T-helper 2 cell treated with Interferon-gamma antibody and Interleukin-4, amounts not matched to agents 5 μg/mL and 100 μg/mL, for 36 hours (primary cell): ENCODE results near the gene MINDY4.
"Not testable (repeated sequence)": the region's sequence is repeated elsewhere in the genome, so short reads cannot be mapped to it uniquely, and the experiment has no call there.

Experiments used
- DNase-seq: peaks from one replicate; pipeline ENCODE4 v3.0.0; 2021; ENCODE audit warnings: low spot score
- H3K27ac Mint-ChIP-seq: one replicate; pipeline ENCODE4 v1.8.0; 2021; ENCODE audit warnings: mild to moderate bottlenecking, mixed read lengths
- H3K27me3 Mint-ChIP-seq: one replicate; pipeline ENCODE4 v1.8.0; 2021; ENCODE audit warnings: low read depth, mixed read lengths
- H3K36me3 Mint-ChIP-seq: one replicate; pipeline ENCODE4 v1.8.0; 2021; ENCODE audit warnings: low read depth, mixed read lengths
- H3K4me1 Mint-ChIP-seq: one replicate; pipeline ENCODE4 v1.8.0; 2021; ENCODE audit warnings: low read depth, mixed read lengths
- H3K4me3 Mint-ChIP-seq: one replicate; pipeline ENCODE4 v1.8.0; 2022; ENCODE audit warnings: mild to moderate bottlenecking, moderate library complexity, mixed read lengths
- H3K9me3 Mint-ChIP-seq: one replicate; pipeline ENCODE4 v1.8.0; 2021; ENCODE audit warnings: mixed read lengths

Gene MINDY4

DNA sequence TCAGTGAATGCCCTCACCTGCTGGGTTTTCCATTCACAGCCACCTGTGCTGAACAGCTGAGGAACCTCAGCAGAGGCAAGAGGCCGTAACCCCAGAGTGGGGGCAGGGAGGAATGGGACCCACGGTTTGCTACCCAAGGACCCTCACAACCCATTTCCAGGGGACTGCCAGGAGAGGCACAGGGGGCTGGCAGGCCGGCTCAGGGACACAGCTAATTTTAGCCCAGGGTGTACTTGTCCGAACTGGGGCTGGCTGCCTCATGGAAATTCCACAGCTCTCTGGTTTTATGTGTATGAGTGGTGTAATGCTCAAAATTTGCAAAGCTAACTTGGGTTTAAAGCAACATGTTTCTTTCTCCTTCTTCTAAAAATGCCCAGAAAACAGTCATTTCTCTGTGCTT is 42.2 kb downstream of the MINDY4 start:
- DNase-seq, result no peak
- peaks cover 3% of the 10 kb centered on the region for H3K27me3 Mint-ChIP-seq
- H3K4me3 Mint-ChIP-seq, result no peak overlapping the region
- no peaks in the 10 kb centered on the region for H3K36me3 Mint-ChIP-seq
- no peaks in the 10 kb centered on the region for H3K4me1 Mint-ChIP-seq
- H3K27ac Mint-ChIP-seq, result no peak overlapping the region
- no peaks in the 10 kb centered on the region for H3K9me3 Mint-ChIP-seq

GRCh38 chr7:30814700-30815387 is 43.6 kb downstream of the MINDY4 start:
- peaks cover 3% of the 10 kb centered on the region for H3K27me3 Mint-ChIP-seq
- no peak overlapping the region for H3K4me3 Mint-ChIP-seq
- no peaks in the 10 kb centered on the region for H3K36me3 Mint-ChIP-seq
- no peak overlapping the region for H3K27ac Mint-ChIP-seq
- DNase-seq, result no peak
- H3K4me1 Mint-ChIP-seq, result no peaks in the 10 kb centered on the region
- H3K9me3 Mint-ChIP-seq, result no peaks in the 10 kb centered on the region

GRCh38 chr7:30815388-30815854 is 44.2 kb downstream of the MINDY4 start:
- DNase-seq, result no peak
- Mint-ChIP-seq H3K27ac (no peak overlapping the region), H3K4me3 (no peak overlapping the region), H3K36me3 (no peaks in the 10 kb centered on the region), H3K9me3 (no peaks in the 10 kb centered on the region), H3K27me3 (peaks cover 3% of the 10 kb centered on the region), H3K4me1 (no peaks in the 10 kb centered on the region)

DNA sequence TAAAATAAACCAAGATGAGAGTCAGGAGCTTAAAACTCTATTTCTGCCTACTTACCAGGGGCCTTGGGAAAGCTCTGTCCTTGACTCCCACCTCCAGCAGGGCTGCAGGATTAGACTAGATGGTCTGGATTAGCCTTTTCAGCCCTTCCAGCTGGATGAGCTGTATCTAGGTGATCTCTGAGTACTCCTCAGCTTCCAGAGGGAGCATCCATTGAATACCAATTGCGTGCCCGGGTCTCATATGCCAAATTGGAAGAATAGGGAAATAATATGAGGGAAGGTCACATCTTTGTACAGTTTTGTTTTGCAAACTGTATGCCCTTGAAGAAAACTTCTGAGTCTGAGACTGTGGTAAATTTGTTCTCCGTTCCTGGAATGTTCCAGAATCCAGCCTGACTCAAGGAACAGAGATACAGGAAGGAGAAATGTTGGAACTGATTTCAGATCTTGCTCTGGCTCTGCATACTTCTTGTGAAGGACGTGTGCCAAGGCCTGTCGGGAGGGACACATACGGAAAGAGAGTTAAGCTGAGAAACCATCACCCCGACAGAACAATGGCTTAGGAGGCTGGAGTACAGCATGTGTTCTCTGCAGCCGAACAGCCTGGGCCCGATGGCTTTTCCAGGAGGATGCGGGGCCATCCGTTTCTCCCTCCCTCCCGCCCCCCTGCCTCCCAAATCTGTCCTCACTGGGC is 44.9 kb downstream of the MINDY4 start:
- no peak overlapping the region for H3K4me3 Mint-ChIP-seq
- H3K9me3 Mint-ChIP-seq, result no peaks in the 10 kb centered on the region
- peaks cover 3% of the 10 kb centered on the region for H3K27me3 Mint-ChIP-seq
- H3K36me3 Mint-ChIP-seq, result no peaks in the 10 kb centered on the region
- no peak for DNase-seq
- H3K4me1 Mint-ChIP-seq, result no peaks in the 10 kb centered on the region
- H3K27ac Mint-ChIP-seq, result no peak overlapping the region

- no peaks in the 10 kb centered on the region for H3K36me3 Mint-ChIP-seq
- peaks cover 3% of the 10 kb centered on the region for H3K27me3 Mint-ChIP-seq
- DNase-seq, result no peak
- H3K4me1 Mint-ChIP-seq, result no peaks in the 10 kb centered on the region
- no peak overlapping the region for H3K27ac Mint-ChIP-seq
- H3K9me3 Mint-ChIP-seq, result no peaks in the 10 kb centered on the region
- no peak overlapping the region for H3K4me3 Mint-ChIP-seq
Observed at GRCh38 chr7:30816645-30817370, 45.6 kb downstream of the MINDY4 start.

DNA sequence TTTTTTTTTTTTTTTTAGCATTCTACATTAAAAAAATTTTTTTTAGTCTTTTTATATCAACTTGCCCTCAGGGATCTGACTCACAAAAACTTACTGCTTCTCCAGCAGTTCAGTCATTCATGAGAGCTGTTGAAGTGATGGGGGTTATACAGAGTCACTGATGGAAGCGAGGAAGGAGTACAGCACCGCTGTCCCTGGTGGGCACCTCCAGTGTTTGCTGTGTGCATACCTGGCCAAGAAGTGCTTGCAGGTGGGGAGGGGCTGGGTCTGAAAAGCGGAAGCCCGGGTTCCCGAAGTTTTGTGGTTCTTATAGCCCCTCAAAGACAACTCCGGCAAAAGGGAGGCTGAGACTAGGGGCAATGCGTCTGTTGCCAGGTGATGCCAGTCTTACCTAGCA is 46.2 kb downstream of the MINDY4 start:
- no peak overlapping the region for H3K27ac Mint-ChIP-seq
- no peaks in the 10 kb centered on the region for H3K36me3 Mint-ChIP-seq
- no peak for DNase-seq
- H3K9me3 Mint-ChIP-seq, result no peaks in the 10 kb centered on the region
- H3K4me1 Mint-ChIP-seq, result no peaks in the 10 kb centered on the region
- H3K27me3 Mint-ChIP-seq, result peaks cover 3% of the 10 kb centered on the region
- H3K4me3 Mint-ChIP-seq, result no peak overlapping the region

- no peaks in the 10 kb centered on the region for H3K27me3 Mint-ChIP-seq
- no peak overlapping the region for H3K4me3 Mint-ChIP-seq
- H3K36me3 Mint-ChIP-seq, result no peaks in the 10 kb centered on the region
- H3K4me1 Mint-ChIP-seq, result no peaks in the 10 kb centered on the region
- no peak overlapping the region for H3K27ac Mint-ChIP-seq
- H3K9me3 Mint-ChIP-seq, result peaks cover 9% of the 10 kb centered on the region
- no peak for DNase-seq
Observed at GRCh38 chr7:30824821-30825720, 53.9 kb downstream of the MINDY4 start.

DNA sequence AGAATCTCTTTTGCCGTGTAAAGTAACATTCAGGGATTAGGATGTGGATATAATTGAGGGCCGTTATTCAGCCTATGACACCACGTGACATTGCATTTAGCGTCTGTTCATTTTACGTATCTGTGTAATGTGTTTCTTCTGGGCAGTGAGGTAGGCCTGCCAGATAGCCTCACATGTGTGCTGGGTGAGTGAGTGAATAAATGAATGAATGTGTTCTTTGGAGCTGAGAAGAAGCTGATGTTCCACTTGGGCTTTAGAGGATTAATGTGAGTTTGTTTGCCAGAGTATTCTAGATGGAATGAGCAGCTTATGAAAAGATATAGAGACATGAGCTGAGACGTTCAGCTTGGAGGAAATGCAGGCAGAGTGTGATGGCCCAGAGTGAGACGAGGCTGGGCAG is 55.0 kb downstream of the MINDY4 start:
- no peak overlapping the region for H3K27ac Mint-ChIP-seq
- no peak overlapping the region for H3K4me3 Mint-ChIP-seq
- no peaks in the 10 kb centered on the region for H3K36me3 Mint-ChIP-seq
- no peak for DNase-seq
- no peaks in the 10 kb centered on the region for H3K27me3 Mint-ChIP-seq
- H3K9me3 Mint-ChIP-seq, result peaks cover 13% of the 10 kb centered on the region
- H3K4me1 Mint-ChIP-seq, result no peaks in the 10 kb centered on the region

DNA sequence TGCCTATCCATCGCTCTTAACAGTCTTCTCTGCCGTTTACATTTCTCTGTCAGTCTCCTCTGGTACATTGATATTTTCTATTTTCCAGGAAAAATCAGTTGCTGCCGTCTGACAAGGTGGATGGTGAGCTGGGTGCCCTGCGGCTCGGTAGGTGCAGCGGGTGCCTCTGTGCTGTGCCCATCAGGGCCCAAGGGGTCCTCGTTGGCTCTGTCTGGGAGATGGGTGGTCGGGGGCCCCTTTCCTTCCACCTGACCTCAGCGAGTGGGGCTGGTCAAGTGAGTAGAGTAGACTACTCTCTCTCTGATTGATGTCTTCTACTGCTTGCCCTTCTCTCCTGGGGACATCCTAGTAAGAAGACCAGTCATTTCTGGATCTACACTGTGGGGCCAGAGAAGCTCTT is 57.4 kb downstream of the MINDY4 start:
- Mint-ChIP-seq H3K36me3 (no peaks in the 10 kb centered on the region), H3K4me1 (no peaks in the 10 kb centered on the region), H3K27me3 (no peaks in the 10 kb centered on the region), H3K4me3 (no peak overlapping the region), H3K27ac (no peak overlapping the region), H3K9me3 (peaks cover 24% of the 10 kb centered on the region)
- DNase-seq, result no peak

- H3K27me3 Mint-ChIP-seq, result no peaks in the 10 kb centered on the region
- H3K4me3 Mint-ChIP-seq, result no peak overlapping the region
- no peaks in the 10 kb centered on the region for H3K4me1 Mint-ChIP-seq
- no peak overlapping the region for H3K27ac Mint-ChIP-seq
- peaks cover 29% of the 10 kb centered on the region for H3K9me3 Mint-ChIP-seq
- DNase-seq, result no peak
- H3K36me3 Mint-ChIP-seq, result no peaks in the 10 kb centered on the region
Observed at GRCh38 chr7:30829471-30829870, 58.3 kb downstream of the MINDY4 start.

- no peak for DNase-seq
- H3K4me1 Mint-ChIP-seq, result no peaks in the 10 kb centered on the region
- no peaks in the 10 kb centered on the region for H3K27me3 Mint-ChIP-seq
- peaks cover 34% of the 10 kb centered on the region for H3K9me3 Mint-ChIP-seq
- H3K27ac Mint-ChIP-seq, result no peak overlapping the region
- H3K36me3 Mint-ChIP-seq, result peaks cover 3% of the 10 kb centered on the region
- H3K4me3 Mint-ChIP-seq, result no peak overlapping the region
Observed at GRCh38 chr7:30831227-30831626, 60.0 kb downstream of the MINDY4 start.

DNA sequence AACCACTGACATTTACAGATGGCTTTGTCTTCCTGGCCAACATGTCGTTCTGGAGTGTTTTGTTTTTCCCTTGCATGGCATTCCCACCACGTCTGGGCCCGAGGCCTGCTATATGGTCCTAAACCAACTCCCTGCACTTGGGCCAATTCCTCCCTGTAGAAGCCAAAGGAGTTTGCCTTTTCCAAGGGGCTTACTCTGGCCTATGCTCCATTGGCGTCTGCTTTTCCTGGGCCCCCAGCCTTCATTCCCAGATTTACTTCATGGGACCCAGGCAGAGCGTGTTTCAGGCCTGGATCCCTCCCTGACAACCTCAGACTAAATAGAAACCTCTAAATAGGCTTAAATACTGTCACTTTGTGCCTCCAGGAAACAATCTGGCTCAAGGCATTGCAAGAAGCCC is 60.7 kb downstream of the MINDY4 start:
- no peak for DNase-seq
- Mint-ChIP-seq H3K27ac (no peak overlapping the region), H3K36me3 (peaks cover 3% of the 10 kb centered on the region), H3K9me3 (peaks cover 34% of the 10 kb centered on the region), H3K27me3 (no peaks in the 10 kb centered on the region), H3K4me3 (no peak overlapping the region), H3K4me1 (no peaks in the 10 kb centered on the region)

- not testable (repeated sequence) for H3K27ac Mint-ChIP-seq, H3K36me3 Mint-ChIP-seq, H3K27me3 Mint-ChIP-seq, DNase-seq, H3K4me3 Mint-ChIP-seq, H3K4me1 Mint-ChIP-seq
- peaks cover 34% of the 10 kb centered on the region for H3K9me3 Mint-ChIP-seq
Observed at GRCh38 chr7:30834017-30834674, 62.9 kb downstream of the MINDY4 start.
